GM12801 (cell line): ENCODE results near the gene BLM.

Source experiments
- CTCF ChIP-seq: IDR thresholded peaks from one replicate; pipeline ENCODE4 v1.5.1; 2011; ENCODE audit warnings: control low read depth; ENCODE audit not compliant: insufficient read length; ENCODE audit errors: extremely low read depth

BLM gene

DNA sequence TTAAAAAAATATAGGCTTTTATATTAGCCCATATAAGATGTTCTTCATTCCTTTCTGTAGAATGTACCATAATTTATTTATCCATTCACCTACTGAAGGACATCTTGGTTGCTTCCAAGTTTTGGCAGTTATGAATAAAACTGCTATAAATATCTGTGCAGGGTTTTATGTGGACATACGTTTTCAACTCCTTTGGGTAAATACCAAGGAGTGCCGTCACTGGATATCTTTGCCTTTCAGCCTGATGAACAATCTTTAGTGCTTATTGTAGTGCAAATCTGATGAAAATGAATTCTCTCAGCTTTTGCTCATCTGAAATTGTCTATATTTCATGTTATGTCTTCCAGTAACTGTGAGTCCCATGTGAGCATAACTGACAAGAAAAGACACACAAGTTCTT is 26.6 kb upstream of the BLM start:
- no peak for TF ChIP-seq CTCF

DNA sequence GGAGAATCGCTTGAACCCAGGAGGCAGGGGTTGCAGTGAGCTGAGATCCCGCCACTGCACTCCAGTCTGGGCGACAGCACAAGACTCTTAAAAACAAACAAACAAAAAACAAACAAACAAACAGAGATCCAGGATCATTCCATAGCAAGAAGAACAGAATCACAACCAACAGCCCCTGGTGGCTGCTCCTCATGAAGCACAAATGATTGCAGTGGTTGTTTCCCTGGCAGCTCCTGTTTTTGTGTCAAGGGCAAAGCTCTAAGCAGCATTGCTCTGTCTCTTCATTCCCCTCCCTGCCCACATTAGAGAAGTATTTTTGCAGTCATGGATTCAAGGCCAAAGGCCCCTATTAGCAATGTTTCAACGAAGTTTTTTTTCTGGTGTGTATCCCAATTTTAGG is 25.8 kb upstream of the BLM start:
- no peak for TF ChIP-seq CTCF

DNA sequence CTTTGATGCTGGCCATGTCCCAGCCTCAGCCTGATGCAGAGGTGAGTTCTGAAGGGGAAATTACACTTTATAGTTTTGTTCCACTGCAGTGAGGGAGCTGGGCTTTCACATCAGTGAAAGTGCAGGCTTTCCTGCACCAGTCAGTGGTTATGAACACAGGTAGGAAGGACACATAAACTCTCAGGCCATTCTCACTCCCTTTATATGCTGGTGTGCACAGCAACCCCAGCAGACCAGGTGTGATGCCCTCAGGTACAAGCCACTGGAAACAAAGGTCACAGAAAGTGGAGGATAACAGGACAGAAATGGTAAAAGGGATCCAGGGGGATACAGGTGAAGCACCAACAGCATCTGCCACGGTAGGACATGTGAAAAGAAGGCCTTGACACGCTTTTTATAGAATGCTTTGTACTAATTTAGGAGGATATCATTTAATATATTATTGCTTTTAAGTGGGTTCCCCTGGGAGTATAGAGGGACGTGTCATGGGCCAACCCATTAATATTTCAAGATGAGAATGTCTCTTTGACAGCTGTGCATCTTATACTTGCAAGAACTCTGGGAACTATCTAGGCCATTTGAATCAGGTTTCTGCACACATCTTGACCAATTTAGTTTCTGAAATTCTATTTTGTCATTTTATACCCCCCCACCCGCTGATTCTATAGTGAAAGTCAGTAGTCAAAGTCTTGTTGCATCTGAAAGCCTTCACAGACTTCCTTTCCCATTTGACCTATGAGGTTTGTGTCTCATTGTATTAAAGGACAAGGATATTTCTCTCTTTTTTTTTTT is 25.0 kb upstream of the BLM start:
- no peak for TF ChIP-seq CTCF

DNA sequence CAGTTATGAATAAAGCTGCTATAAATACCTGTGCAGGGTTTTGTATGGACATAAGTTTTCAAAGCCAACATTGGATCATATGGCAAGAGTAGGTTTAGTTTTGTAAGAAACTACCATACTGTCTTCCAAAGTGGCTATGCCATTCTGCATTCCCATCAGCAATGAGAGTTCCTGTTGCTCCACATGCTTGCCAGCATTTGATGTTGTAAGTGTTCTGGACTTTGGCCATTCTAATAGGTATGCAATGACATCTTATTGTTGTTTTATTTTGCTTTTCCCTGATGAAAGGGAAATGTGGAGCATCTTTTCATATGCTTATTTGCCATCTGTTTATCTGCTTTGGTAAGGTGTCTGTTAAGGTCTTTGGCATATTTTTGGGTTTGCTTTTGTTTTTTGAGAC is 22.2 kb upstream of the BLM start:
- TF ChIP-seq CTCF = no peak

DNA sequence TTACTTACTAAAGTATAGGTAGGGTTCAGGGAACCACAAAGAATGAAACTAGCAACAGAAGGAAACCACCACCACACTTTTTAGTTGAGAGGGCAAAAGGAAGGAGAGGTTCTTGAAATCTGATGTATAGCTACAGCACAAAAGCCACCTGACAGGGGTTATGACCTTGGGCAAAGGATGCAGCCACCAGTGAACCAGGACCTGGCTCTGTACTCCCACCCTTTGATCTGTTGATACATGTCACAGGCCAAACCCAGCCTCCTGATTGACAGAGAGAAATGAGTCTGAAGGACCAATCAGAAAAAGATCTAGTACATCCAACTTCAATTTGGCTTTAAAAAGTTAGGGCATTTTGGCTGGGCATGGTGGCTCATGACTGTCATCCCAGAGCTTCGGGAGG is 20.0 kb upstream of the BLM start:
- TF ChIP-seq CTCF = no peak

DNA sequence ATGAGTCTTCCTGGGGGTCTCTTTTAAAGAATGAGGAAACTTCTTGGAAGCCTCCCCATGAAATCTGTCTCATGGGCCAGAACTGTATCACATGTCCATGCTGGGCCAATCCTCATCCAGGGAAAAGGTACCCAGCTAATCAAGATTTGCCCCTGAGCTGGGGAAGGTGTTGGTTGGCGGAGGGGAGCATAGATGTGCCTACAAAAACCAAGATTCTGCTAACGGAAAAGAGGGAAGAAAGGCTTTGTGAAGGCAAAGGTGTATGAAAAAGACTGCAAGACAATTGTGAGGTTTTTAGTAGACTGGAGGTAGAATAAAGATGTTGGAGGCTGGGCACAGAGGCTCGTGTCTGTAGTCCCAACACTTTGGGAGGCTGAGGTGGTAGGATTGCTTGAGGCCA is 18.5 kb upstream of the BLM start:
- no peak for TF ChIP-seq CTCF

GRCh38 chr15:90701048-90701447 is 16.1 kb upstream of the BLM start:
- no peak for TF ChIP-seq CTCF
